GM12878 (cell line): ENCODE results near the gene FLAD1. TPM values are rescaled to one million over a fixed set of nuclear protein-coding genes. Genes with fewer than 3 reads are reported as not detected.

Experiments
- ATF7 ChIP-seq: fragments of 450-650 bp; IDR thresholded peaks from 2 replicates; pipeline ENCODE4 v1.6.1; 2016; ENCODE audit warnings: low read depth, mild to moderate bottlenecking
- BACH1 ChIP-seq: fragments of 450-650 bp; IDR thresholded peaks from 2 replicates; pipeline ENCODE4 v1.6.1; 2017; ENCODE audit warnings: mild to moderate bottlenecking, borderline replicate concordance
- BHLHE40 ChIP-seq, 2 experiments: fragments of 450-650 bp in 1 of 2; IDR thresholded peaks; 2 replicates each; pipeline ENCODE4 v1.6.1; 2011 to 2017; ENCODE audit warnings: low read depth in 2 of 2, borderline replicate concordance in 1 of 2, improper control_type of control experiment in 1 of 2, low read length in 1 of 2, mild to moderate bottlenecking in 1 of 2
- CBX3 ChIP-seq: fragments of 200-600 bp; sonication (generic); IDR thresholded peaks from 2 replicates; pipeline ENCODE4 v1.6.1; 2016; ENCODE audit warnings: low read depth, borderline replicate concordance
- MYB ChIP-seq: fragments of 150-350 bp; IDR thresholded peaks from 2 replicates; pipeline ENCODE4 v1.6.1; 2014; ENCODE audit warnings: mild to moderate bottlenecking, low read depth, low read length, borderline replicate concordance
- NR2C1 ChIP-seq: fragments of 450-650 bp; IDR thresholded peaks from 2 replicates; pipeline ENCODE4 v1.6.1; 2017; ENCODE audit warnings: antibody characterized with exemption, mild to moderate bottlenecking, moderate library complexity
- RELA ChIP-seq: fragments of 450-650 bp; IDR thresholded peaks from 2 replicates; pipeline ENCODE4 v1.8.0; 2014; ENCODE audit warnings: borderline replicate concordance; ENCODE audit not compliant: partially characterized antibody
- RUNX3 ChIP-seq: IDR thresholded peaks from 2 replicates; pipeline ENCODE4 v1.6.1; 2012; ENCODE audit warnings: low read length, inconsistent platforms
- SMARCA5 ChIP-seq: fragments of 450-650 bp; IDR thresholded peaks from 2 replicates; pipeline ENCODE4 v1.6.1; 2017; ENCODE audit warnings: mild to moderate bottlenecking
- TBL1XR1 ChIP-seq: IDR thresholded peaks from 2 replicates; pipeline ENCODE4 v1.6.1; 2012; ENCODE audit warnings: low read depth, low read length, improper control_type of control experiment
- YY1 ChIP-seq: IDR thresholded peaks from 2 replicates; pipeline ENCODE4 v1.6.1; 2011; ENCODE audit warnings: low read depth, mild to moderate bottlenecking, low read length
- ZNF217 ChIP-seq: fragments of 450-650 bp; IDR thresholded peaks from 2 replicates; pipeline ENCODE4 v1.6.1; 2017; ENCODE audit warnings: antibody characterized with exemption, mild to moderate bottlenecking
- ZNF24 ChIP-seq: fragments of 450-650 bp; IDR thresholded peaks from 2 replicates; pipeline ENCODE4 v1.6.1; 2017; ENCODE audit warnings: antibody characterized with exemption, mild to moderate bottlenecking
- polyA plus RNA-seq, 11 experiments: library from polyadenylated mRNA; depleted of rRNA in 4 of 11; unstranded in 6 of 11; stranded (reverse) in 5 of 11; fragments of >200 nt; fragmentation: Nextera tagmentation in 4 of 11; fragmentation: Illumina TruSeq in 1 of 11; extraction: Ambion mirVana in 4 of 11; extraction: Trizol in 1 of 11; gene quantifications; 1 replicate in 1 of 11; 2 replicates in 10 of 11; pipeline versions ENCODE4 v1.2.1 to v1.2.3, GENCODE V29; 2011 to 2016; ENCODE audit warnings: inconsistent platforms in 2 of 11, missing spikeins in 2 of 11, low read depth in 1 of 11
- total RNA-seq, 4 experiments: library from RNA; depleted of rRNA in 3 of 4; stranded (reverse); fragments of >200 nt in 3 of 4; fragmentation: Illumina TruSeq in 1 of 4; extraction: Trizol in 1 of 4; gene quantifications; 2 replicates each; pipeline versions ENCODE4 v1.2.1 to v1.2.3, GENCODE V29; 2013 to 2021
- TF ChIP-seq, protein P1 (sequence below): fragments of 450-650 bp; IDR thresholded peaks from 2 replicates; pipeline ENCODE4 v1.6.1; 2017; ENCODE audit warnings: mild to moderate bottlenecking, moderate library complexity
- TF ChIP-seq, protein P2 (sequence below): fragments of 450-650 bp; IDR thresholded peaks from 2 replicates; pipeline ENCODE4 v1.6.1; 2017; ENCODE audit warnings: mild to moderate bottlenecking, moderate library complexity
- TF ChIP-seq, protein P3 (sequence below): IDR thresholded peaks from 2 replicates; pipeline ENCODE4 v1.6.1; 2012; ENCODE audit warnings: improper control_type of control experiment, low read depth, low read length; ENCODE audit not compliant: insufficient replicate concordance

The FLAD1 gene
- total and polyA plus RNA-seq, 10 of the 15 experiments (the other 5 are each of a cell fraction or from before 2014, with no cell fraction given): 22.9 to 93.4 (median 56.6) TPM

DNA sequence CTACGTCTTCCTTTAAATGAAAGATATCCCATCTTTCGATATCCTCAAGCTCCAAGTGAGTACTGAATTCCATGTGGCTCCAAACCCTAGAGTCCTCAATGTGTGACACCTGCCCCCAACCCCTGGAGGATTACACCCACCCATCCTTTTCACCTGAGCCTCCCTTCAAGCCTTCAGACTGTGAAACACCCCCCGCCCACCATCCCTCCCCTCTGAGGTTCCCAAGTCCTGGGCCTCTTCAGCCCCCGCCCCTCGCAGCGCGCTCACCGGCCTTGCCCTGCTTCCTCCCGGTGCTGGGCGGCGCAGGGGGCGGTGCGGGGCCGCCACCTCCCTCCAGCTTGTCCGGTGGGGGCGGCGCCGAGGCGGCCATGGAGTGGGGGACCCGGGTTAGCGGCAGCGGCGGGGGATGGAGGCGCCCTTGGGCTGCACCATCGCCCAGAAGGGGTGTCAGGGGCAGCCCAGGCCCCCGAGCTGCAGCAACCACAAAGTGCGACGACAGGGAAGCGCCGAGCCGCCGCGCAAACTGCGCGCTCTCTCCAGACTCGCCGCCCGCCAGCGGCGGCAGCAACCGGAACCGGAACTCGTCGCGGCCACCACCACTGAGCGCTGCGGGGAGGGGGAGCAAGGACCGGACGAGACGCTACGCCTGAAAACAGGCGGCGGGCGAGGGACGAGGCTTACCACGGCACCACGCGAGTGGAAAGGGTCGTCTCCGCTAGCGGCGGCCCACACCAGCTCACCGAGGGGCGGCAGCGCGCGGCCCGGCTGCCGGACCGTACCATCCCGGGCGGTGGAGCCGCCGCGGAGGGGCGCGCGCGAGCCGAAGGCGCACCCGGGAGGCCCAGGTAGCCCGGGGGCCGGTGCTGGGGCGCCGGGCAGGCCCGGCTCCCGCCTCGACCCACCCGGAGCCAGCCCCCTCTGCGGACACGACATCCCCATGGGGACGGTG, 21.7 kb upstream of the FLAD1 start, which contains the start of gene PYGO2 (continued):
- TF ChIP-seq, protein P1, sequence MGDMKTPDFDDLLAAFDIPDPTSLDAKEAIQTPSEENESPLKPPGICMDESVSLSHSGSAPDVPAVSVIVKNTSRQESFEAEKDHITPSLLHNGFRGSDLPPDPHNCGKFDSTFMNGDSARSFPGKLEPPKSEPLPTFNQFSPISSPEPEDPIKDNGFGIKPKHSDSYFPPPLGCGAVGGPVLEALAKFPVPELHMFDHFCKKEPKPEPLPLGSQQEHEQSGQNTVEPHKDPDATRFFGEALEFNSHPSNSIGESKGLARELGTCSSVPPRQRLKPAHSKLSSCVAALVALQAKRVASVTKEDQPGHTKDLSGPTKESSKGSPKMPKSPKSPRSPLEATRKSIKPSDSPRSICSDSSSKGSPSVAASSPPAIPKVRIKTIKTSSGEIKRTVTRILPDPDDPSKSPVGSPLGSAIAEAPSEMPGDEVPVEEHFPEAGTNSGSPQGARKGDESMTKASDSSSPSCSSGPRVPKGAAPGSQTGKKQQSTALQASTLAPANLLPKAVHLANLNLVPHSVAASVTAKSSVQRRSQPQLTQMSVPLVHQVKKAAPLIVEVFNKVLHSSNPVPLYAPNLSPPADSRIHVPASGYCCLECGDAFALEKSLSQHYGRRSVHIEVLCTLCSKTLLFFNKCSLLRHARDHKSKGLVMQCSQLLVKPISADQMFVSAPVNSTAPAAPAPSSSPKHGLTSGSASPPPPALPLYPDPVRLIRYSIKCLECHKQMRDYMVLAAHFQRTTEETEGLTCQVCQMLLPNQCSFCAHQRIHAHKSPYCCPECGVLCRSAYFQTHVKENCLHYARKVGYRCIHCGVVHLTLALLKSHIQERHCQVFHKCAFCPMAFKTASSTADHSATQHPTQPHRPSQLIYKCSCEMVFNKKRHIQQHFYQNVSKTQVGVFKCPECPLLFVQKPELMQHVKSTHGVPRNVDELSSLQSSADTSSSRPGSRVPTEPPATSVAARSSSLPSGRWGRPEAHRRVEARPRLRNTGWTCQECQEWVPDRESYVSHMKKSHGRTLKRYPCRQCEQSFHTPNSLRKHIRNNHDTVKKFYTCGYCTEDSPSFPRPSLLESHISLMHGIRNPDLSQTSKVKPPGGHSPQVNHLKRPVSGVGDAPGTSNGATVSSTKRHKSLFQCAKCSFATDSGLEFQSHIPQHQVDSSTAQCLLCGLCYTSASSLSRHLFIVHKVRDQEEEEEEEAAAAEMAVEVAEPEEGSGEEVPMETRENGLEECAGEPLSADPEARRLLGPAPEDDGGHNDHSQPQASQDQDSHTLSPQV: peak; percentile 89
- TF ChIP-seq ZNF217 (peak; percentile 78), YY1 (peak; percentile 86), ATF7 (peak; percentile 93), MYB (no peak), BHLHE40 (IDR thresholded peaks at IDR 0.05; ENCODE audit: borderline replicate concordance in 1 of 2, low read depth in 2 of 2, low read length in 1 of 2) (peak; percentile 92 to 99), SMARCA5 (peak; percentile 98), RUNX3 (peak; percentile 47; the same call in 1 of the 2 replicates), RELA (peak; percentile 75), TBL1XR1 (no peak), ZNF24 (peak; percentile 79), CBX3 (no peak), BACH1 (peak; percentile 96), NR2C1 (peak; percentile 61)
- TF ChIP-seq, protein P2, sequence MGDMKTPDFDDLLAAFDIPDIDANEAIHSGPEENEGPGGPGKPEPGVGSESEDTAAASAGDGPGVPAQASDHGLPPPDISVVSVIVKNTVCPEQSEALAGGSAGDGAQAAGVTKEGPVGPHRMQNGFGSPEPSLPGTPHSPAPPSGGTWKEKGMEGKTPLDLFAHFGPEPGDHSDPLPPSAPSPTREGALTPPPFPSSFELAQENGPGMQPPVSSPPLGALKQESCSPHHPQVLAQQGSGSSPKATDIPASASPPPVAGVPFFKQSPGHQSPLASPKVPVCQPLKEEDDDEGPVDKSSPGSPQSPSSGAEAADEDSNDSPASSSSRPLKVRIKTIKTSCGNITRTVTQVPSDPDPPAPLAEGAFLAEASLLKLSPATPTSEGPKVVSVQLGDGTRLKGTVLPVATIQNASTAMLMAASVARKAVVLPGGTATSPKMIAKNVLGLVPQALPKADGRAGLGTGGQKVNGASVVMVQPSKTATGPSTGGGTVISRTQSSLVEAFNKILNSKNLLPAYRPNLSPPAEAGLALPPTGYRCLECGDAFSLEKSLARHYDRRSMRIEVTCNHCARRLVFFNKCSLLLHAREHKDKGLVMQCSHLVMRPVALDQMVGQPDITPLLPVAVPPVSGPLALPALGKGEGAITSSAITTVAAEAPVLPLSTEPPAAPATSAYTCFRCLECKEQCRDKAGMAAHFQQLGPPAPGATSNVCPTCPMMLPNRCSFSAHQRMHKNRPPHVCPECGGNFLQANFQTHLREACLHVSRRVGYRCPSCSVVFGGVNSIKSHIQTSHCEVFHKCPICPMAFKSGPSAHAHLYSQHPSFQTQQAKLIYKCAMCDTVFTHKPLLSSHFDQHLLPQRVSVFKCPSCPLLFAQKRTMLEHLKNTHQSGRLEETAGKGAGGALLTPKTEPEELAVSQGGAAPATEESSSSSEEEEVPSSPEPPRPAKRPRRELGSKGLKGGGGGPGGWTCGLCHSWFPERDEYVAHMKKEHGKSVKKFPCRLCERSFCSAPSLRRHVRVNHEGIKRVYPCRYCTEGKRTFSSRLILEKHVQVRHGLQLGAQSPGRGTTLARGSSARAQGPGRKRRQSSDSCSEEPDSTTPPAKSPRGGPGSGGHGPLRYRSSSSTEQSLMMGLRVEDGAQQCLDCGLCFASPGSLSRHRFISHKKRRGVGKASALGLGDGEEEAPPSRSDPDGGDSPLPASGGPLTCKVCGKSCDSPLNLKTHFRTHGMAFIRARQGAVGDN: peak; percentile 64; the same call in 1 of the 2 replicates
- TF ChIP-seq, protein P3, sequence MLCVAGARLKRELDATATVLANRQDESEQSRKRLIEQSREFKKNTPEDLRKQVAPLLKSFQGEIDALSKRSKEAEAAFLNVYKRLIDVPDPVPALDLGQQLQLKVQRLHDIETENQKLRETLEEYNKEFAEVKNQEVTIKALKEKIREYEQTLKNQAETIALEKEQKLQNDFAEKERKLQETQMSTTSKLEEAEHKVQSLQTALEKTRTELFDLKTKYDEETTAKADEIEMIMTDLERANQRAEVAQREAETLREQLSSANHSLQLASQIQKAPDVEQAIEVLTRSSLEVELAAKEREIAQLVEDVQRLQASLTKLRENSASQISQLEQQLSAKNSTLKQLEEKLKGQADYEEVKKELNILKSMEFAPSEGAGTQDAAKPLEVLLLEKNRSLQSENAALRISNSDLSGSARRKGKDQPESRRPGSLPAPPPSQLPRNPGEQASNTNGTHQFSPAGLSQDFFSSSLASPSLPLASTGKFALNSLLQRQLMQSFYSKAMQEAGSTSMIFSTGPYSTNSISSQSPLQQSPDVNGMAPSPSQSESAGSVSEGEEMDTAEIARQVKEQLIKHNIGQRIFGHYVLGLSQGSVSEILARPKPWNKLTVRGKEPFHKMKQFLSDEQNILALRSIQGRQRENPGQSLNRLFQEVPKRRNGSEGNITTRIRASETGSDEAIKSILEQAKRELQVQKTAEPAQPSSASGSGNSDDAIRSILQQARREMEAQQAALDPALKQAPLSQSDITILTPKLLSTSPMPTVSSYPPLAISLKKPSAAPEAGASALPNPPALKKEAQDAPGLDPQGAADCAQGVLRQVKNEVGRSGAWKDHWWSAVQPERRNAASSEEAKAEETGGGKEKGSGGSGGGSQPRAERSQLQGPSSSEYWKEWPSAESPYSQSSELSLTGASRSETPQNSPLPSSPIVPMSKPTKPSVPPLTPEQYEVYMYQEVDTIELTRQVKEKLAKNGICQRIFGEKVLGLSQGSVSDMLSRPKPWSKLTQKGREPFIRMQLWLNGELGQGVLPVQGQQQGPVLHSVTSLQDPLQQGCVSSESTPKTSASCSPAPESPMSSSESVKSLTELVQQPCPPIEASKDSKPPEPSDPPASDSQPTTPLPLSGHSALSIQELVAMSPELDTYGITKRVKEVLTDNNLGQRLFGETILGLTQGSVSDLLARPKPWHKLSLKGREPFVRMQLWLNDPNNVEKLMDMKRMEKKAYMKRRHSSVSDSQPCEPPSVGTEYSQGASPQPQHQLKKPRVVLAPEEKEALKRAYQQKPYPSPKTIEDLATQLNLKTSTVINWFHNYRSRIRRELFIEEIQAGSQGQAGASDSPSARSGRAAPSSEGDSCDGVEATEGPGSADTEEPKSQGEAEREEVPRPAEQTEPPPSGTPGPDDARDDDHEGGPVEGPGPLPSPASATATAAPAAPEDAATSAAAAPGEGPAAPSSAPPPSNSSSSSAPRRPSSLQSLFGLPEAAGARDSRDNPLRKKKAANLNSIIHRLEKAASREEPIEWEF: no peak
- TF ChIP-seq, all 136 proteins: peak for 56
